Endometrium (tissue), 2 donors: ENCODE results near the gene MPP3.

Experiments
- FAIRE-seq: peaks from 2 replicates; lab custom pipeline; 2012; peaks lifted over from hg19 to GRCh38; lab: Jason Lieb, UNC
- donor health status: control.
- donor health status: control.

Gene MPP3

DNA sequence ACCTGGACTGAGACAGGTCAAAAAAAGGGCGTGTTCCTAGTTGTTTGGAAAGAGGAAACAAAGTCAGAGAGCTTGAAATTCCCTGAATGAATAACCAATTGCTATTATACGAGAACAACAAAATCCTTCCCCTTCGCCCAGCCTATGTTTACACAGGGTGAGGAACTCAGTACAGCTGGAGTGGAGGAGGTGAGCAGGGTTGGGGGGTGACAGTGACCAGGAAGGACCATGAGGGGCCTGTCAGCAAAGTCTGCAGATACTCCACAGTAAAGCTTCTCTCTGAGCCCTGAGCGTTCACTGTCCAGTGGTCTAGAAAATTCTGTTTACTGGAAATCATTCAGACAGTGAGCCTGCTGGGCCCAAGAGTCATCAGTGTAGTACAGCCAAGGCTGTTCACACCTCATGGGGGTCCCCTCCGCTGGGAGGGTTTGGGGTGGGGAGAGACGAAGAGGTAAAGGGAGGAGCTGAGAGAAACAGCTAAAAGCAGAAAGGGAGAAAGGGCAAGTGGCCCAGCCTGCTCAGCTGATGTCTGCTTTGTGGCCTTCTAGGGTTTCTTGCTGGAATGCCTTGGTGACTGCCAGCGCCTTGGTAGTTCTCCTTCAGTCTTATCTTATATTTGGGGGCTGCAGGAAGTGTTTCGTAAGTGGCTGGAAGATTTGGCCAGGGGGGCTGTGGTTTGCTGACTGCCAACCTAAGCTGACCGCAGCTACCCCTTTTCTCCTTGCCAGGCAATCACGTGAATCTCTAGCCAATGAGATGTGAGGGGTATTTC, 59.9 kb downstream of the MPP3 start:
- no peak for FAIRE-seq

DNA sequence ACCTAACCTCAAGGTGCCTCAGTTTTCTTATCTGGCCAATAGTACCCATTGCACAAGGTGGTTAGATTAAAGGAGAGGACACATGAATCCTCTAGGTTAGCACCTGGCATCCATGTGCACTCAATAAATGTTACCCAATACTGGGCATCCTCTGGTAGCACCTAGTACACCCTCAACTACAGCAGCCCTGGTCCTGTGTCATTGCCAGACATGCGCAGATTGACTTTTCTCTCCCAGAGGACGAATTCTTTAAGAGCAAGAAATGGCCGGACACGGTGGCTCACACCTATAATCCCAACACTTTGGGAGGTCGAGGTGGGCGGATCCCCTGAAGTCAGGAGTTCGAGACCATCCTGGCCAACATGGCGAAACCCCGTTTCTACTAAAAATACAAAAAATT, 61.5 kb downstream of the MPP3 start:
- no peak for FAIRE-seq

DNA sequence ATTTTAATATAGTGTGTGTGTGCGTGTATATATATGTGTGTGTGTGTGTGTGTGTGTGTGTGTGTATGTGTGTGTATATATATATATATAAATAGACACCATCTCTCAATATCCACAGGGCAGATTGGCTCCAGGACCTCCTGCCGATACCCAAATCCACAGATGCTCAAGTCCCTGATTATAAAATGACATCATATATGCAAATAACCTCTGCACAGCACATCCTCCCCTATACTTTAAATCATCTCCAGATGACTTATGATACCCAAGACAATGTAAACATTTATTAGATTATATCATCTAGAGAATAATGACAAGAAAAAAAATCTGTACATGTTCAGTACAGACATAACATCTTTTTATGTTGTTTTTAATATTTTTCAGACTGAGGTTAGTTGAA, 62.0 kb downstream of the MPP3 start:
- no peak for FAIRE-seq

DNA sequence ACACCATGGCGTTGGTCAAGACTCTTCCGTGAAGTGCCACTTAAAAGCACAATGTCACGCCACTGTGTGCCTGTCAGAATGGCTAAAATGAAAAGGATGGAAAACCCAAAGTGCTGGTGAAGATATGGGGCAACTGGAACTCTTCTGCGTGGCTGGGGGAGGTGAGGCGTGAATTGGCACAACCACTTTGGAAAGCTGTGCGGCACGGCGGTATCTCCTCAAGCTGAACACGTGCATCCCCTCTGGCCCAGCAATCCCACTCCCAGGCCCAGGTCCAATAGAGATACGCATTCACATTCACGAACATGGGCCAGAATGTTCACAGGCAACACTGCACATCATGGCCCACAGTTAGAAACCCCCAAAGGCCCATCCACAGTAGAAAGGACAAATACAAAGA, 63.1 kb downstream of the MPP3 start:
- no peak for FAIRE-seq

DNA sequence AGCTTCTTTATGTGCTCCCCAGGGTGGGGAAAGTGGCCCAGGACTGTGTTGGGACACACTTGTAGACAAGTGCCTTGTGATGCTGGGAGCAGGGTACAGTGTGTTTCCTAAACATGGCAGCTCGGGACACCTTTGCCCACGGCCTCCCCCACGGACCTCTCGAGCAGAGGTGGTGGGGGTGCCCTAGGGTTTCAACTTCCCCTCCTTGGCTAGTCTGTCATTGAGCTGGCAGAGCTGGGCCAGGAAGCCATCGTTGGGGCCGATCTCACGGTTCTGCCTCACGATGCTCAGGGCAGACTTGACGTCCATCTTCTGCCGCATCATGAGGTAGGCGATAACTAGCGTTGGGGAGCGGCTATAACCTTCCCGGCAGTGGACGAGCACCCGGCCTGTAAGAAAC, 63.5 kb downstream of the MPP3 start:
- no peak for FAIRE-seq

DNA sequence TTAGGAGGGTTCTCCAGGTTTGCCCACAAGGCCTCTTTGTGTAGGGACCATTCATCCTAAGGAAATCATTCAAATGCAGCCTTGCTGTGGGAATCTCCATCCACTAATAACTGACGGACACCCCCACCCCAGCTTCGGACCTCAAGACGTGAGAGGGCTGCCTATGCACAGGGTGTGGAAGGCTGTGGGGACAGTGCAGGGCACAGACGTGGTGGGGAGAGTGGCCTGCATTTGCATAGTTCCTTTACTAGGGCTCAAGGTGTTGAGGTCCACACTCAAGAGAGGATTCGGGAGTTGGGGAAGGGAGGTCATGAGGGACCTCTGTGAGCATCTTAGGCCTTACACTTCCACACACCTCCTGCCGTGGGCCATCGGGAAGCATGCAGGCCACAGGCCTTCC, 64.0 kb downstream of the MPP3 start:
- no peak for FAIRE-seq

DNA sequence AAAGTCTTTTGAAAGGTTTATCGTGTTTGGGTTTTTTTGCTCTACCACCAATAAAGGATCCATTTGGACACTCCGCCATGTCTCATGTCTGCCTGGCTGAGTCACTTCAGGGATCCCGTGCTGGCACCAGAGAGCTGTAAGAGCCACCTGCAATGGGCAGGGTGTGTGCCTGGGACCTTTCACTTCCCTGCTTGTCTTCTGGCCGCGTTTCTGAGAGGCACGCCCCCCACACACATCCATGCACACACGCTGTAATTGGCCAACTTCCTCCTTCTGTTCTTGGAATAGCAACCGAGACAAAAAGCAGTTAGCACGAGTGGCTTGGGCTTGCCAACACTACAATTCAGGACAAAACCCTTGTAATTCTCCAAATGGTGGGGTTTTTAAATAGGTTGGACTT, 64.6 kb downstream of the MPP3 start:
- FAIRE-seq: no peak

DNA sequence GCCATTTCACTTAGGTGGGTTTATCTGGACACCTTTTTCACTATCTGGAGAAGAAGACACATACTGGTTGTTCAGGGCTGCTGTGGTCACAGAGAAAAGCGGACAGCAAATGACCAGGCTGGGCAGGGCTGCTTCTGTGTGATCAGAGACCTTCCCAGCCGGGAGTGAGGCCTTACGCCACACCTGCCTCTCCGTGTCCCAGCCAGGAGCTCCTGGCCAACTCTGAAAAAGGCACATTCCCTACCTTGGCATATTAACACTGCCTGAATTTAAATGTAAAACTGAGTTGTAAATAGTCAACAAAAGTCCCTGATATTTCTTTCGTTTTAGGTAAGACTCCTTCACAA, 65.3 kb downstream of the MPP3 start:
- FAIRE-seq: no peak

DNA sequence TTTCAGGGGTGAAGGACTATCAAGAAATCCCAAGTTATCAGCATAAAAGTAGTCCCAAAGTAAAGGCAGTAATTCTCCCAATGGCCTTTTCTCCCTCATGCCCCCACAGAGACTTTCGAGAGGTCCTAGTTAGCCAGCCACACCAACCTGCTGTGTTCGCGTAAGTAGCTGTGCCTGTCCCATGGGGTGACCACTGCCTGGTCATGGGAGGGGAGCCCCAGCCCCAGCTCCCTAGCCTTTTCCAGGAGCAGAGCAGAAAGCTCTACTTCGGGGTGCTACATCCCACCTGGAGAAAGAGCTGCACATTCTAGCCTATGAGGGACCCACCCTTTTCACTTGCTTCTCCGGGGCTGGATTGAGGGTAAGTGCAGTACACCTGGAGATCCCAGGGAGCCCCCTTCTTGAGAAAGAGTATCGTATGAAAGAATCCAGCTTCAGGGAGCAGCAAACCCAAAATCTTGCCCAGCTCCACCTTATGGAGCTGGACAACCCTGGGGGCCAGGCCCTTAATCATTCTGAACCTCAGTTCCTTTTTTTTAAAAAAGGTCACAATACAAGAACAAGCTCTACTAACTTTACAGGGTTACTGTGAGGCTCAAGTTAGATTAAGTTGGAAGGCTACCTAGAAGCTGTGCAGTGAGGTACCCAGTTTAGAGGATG, 65.8 kb downstream of the MPP3 start:
- no peak for FAIRE-seq

DNA sequence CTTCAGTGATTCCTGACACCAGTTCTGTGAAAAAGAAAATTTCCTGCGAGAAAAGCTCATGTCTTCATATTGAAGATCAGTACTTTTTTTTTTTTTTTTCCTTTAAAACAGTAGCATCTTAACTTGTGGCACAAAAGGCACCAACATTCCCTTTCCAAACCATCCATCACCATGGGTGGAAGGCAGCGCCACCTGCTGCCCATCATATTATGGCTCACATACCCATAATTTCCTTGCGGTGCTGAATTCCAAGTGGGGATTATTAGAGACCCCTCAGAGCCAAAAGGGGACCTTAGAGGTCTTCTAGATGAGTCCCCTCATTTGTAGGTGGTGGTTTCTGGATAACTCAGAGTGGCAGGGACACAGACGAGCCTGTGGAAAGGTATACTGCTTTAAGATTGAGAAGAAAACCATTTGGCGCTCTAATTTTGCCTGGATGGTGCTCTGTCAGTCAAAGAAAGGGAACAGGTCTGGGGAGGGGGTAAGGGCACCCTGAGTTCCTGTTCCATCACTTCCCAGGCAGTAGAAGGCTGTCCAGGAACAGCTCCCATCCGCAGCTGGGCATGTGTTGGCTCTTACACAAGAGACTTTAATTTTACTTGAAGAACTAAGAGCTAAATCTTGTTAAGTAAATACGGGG, 66.4 kb downstream of the MPP3 start:
- FAIRE-seq: no peak

DNA sequence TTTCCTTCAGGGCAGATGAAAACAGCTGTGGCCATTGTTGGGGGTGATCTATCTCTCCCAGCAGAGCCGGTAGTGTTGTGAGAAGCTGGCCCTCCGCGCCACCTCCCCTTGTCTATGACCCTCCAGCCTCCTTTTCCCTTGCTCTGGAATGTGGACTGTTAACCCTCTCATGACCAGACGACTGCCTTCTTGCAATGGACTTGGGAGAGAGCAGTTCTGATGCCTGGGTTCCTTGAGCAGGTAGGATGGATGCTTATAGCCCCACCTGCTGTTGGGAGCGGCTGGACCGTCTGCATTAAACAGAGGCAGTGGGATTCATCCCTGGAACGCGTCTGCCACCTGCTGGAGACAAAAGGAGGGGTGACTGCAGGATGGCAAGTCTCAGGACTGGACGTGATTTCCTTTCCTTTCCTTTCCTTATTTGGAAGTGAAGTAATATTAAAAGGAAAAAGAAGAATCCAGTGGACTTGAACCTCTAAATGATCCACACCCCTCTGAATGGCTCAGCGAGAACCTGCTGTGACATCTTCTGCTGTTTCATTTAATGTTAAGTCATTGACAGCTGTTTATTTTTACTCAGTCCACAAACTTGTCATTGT, 72.6 kb downstream of the MPP3 start:
- peak; percentile 73 for FAIRE-seq

DNA sequence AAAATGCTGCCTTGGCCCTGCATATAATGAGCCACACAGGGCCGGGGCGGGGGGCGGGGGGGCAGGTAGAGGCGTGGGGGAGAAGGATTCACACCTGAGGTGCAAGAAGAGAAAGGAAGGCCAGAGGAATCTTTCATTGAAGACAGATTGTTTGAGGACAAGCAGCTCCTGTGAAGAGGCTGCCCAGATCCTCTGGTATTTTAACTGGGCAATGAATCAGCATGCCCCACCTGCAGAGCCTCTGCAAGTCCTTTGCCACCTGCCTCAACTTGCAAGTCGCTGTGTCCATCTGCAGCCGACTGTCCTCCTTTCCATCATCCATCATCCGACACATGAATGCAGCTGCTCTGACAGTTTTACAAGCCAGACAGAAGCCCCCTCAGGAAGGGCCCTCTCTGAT, 73.1 kb downstream of the MPP3 start:
- FAIRE-seq: no peak

DNA sequence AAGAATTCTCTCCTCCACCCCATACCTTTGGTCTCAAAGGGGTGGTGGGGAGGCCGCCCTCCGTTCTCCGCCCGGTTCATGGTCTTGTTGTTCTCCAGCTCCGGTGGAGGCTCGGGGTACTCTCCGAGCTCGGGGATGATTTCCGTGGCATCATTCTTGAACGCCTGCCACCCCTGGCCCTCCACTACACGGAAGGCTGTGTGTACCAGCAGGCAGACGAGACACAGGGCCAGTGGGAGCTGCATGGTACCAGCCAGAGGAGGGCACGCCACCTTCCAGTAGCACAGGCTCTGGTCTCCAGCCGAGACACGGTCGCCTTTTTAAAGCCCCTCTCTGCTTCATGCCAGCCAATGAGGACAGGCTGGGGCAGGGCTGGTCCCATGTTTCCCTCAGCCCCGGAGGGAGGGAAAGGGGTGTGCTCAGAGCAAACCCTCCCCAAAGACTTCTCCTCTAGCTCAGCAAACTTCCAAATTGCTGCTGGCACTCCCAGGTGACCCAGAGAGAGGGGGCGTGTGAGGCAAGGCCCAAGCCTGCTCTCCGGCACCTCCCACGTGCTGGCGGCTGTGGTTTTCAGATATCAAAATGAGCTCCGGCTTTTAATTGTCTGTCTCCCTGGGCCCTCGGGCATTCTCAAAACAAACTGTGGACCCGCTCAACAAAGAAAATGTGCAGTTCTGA, 74.3 kb downstream of the MPP3 start, which contains the start of gene SOST:
TSS of gene SOST (minus strand) at position 295 of the 678 bp plus-strand sequence. CDS start at position 245, 50 bp downstream.
- FAIRE-seq: no peak

DNA sequence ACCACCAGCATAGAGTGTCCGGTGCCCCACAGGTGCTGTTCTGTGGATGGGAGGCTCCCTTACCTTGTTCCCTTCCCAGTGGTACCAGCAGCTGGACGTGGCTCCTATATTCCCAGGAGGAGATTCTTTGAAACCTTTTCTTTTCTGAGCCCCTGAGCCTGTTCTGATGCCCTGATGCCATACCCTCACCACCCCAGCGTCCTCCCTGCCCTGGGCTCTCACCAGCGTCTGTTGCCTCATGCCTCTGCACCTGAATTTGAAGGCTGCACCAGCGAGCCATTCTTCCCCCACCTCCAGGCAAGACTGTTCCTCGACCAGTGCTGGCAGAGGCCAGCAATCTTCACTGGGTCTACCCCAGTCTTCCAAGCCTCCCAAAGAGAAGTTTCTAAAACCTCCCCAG, 74.9 kb downstream of the MPP3 start:
- no peak for FAIRE-seq

DNA sequence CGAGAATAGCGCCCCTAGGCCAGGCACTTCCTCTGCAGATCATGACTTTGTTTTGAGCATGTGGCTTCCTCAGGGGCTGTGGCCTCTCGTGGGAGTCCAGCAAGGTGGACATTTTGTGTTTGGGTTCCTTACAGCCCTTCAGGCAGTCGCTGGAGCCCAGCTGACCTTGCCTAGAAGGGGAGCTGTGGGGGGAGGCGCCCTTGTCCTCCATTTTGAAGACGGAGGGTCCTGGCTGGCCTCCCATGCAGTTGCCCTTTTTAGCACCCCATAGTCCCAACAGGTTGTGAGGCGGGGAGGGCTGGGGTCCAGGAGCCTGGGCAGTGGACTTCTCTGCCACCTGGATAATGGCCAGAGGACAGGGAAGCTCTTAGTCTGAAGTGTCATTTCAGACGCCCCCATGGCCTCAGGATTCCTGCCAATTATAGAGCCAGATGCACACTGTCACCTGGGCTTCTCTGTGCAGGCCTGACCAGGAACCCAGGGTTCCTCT, 75.7 kb downstream of the MPP3 start:
- no peak for FAIRE-seq

DNA sequence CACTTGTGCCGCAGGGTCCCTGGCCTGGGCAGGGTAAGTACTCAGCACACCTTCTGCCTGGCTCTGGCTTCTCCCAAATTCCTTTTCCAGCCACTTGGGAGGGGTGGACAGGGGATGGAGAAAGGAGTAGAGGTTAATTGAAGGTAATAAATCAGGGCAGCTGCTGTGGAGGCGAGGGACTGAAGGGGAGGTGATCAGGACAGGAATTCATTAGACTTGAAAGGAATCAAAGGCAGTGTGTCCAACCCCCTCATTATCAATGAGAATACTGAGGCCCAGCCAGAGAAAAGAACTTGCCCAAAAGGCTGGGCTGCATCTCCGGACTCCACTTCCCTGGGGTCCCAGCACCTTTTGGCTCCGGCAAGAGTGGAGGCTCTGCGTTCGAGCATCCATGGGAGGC, 76.7 kb downstream of the MPP3 start:
- FAIRE-seq: no peak

DNA sequence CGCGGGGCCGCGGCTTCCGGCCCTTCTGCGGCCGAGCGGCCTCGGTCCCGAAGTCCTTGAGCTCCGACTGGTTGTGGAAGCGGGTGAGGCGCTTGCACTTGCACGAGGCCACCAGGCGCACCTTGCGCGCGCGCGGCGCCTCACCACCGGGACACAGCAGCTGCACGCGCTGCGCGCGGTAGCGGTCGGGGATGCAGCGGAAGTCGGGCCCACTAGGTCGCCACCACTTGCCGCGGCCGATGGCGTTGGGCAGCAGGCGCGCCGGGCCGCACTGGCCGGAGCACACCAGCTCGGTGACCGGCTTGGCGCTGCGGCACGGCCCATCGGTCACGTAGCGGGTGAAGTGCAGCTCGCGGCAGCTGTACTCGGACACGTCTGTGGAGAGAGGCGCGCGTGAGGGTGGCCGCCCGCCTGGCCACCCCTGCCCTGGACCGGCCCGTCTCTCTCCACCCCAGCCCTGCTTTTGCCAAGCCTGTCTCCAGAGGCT, 77.5 kb downstream of the MPP3 start:
- no peak for FAIRE-seq

DNA sequence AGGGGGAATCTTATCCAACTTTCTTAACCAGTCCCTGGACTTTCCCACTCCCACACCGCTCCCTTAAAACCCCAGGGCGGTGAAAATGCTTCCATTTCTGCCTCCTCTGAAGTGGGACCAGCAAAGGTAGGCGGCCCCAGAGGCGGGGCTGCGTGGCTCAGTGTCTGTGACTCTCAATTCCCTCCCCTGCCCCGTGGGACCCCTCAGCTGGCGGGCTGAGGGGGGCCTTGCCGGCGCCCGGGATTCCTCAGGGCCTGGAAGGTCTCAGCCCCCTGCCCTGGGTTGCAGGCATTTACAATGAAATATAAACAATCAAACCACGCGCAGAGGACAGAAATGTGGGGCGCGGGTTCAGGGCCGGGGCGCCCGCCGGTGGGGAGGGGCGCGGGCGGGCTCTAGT, 78.0 kb downstream of the MPP3 start:
- no peak for FAIRE-seq

DNA sequence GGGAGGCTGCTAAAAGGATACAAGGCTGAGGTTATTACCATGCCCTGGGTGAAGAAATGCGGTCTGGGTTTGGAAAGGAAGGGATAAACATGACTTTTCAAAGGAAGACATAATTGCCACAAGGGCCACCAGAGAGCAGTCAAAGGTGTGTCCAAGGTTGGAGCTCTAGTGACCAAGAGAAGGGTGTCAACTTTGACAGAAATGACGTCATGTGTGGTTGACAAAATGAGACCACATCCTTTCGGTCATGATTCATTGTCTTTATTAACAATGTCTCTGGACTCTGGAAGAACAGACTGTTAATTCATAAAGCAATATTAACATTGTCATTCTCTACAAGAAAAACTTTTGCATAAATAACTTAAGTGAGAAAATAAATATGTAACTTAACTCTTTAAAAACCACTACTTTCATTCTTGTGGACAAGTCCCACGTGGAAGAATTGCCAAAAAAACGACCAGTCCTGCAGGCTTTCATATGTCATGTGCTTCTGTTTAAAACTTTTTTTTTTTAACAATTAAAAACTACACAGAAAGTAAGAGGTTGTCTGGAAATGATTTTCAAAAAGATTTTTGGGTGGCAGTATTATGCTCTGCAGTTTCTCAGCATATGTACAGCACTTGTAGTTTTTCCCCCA, 79.3 kb downstream of the MPP3 start:
- FAIRE-seq: no peak
